CD4-positive, alpha-beta T cell treated with Interleukin-1 beta for 1 hour (primary cell): ENCODE measurements around the gene ZNF462.
"Not testable (repeated sequence)": the region's sequence is repeated elsewhere in the genome, so short reads cannot be mapped to it uniquely, and the experiment has no call there.

Experiments used
- DNase-seq, 2 donors: peaks; one replicate each; pipeline ENCODE4 v3.0.0-alpha.2; 2020 to 2022

The ZNF462 gene

DNA sequence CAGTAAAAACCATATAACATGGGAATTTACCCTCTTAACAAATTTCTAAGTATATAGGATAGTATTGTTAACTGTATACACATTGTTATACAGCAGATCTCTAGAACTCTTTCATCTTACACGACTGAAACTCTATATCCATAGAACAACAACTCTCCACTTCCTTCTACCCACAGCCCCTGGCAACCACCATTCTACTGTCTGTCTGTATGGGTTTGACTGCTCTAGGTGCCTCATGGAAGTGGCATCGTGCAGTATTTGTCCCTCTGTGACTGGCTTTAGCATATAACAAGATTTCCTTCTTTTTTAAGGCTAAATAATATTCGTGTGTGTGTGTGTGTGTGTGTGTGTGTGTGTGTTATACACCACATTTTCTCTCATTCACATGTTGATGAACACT, 100.7 kb downstream of the ZNF462 start:
- no peak for DNase-seq

DNA sequence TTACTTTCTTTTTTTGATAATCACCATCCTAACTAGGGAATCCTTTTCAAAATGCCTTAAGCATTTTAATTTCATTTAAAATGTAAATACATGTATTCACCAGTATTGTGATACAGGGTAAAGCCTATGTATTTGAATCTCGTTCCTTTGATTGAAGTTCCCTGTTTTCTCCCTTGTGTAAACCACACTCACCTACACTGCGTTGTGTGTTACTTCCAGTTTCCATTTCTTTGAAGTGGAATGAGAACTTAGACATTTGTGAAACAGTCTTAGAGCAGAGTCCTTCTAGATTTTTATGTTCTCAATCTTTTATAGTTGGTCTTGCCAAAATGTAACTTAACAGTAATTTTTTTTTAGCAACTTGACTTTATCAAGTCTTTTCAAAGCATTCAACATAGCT, 101.4 kb downstream of the ZNF462 start:
- DNase-seq, result peak in 1 of 2 donors; percentile 2

DNA sequence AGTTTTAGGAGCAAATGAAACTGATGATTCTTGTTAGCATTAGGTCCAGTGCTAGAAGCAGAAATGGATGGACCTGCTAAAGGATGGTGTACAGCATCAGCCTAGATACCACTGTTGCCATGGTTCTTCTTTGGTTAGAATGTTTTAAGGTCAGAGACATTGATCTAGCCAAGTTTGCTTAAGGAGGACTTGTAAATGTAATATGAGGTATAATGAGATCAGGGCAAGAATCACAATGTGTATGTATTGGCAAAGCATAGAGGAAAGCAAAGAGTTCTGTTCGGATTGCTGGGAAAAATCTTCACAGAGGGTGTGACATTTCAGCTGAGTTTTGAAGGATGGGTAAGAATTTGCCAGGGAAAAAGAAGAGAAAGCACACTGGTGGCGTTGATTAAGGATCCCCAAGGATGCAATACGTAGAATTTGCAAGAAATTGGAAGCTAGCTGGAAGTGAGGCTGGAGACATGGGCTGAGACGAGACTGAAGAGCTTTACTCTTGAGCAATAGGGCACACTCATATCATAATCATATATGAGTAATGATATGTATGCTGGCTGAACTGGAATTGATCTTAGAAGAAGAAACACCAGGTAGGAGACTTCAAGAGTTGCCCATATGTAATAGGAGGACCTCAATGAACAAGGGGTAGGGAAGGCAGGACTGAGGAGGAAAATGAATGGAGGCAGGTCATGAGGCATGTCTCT, 102.0 kb downstream of the ZNF462 start:
- no peak for DNase-seq

DNA sequence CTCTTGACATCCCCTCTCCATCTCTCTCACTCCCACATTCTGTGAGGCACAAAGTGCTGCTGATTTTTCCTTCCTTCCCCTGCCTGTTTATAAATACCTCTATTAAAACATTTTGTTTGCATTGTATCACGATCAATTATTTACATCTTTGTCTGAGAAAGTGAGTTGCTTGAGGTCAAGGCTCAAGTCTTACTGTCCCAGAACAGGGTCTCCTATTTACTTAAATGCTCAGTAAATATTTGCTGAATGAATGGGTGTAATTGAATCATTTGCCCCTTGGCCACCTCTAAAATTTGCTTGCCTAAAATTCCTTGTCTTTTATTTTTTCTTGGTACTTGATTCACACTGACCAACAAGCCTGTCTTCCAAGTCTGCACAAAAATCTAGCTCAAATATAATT, 103.5 kb downstream of the ZNF462 start:
- no peak for DNase-seq

DNA sequence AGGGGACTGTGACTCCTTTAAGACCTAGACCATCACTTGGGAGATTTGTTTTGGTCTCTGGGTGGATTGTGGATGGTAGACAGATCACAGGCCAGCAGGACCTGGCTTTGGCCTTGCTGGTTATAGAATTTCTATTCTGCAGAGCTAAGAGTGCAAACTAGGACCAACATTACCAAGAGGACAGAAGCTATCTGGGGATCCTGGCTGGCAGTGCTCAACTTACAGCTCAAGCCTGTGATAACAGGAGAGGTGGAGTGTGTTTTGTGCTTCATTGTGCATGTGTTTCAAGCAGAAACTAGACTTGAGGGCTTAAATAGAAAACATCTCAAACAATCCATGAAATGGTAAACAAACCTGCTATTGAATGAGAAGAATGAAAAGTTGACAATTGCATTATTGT, 106.7 kb downstream of the ZNF462 start:
- DNase-seq, result no peak

DNA sequence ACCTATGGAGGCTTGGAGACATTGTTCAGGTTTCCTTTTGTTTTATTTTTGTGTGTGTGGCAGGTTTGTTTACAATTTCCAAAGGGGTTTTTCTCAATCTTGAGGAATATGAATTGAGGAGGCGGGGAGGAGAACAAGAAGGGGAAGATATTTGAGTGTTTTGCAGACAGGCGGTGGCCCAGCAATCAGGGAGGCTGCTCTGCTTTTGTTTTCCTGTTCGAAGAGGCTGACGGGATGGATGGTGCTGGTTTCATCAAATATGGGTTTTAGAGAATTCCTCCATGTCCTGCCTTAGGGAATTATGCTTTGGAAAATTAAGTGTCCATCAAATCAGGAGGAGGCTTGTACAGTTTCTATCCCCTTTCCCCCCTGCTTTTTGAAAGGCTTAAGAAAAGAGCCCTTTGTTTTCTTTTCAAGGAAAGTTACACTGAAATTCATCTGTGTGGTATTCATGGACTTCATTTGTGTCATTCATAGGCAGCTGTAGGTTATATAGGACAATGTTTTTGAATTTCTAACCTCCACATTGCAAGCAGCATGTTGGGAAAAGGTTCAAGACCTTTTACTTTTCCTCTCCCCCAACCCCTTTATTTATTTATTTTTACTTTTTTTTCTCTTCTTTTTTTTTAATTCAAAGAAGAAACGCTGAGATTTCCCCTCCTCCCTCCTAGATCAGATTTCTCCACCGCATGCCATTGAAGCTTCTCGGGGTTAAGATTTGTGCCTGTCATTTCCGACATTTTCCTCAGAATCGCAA, 107.4 kb downstream of the ZNF462 start:
- DNase-seq, result no peak

DNA sequence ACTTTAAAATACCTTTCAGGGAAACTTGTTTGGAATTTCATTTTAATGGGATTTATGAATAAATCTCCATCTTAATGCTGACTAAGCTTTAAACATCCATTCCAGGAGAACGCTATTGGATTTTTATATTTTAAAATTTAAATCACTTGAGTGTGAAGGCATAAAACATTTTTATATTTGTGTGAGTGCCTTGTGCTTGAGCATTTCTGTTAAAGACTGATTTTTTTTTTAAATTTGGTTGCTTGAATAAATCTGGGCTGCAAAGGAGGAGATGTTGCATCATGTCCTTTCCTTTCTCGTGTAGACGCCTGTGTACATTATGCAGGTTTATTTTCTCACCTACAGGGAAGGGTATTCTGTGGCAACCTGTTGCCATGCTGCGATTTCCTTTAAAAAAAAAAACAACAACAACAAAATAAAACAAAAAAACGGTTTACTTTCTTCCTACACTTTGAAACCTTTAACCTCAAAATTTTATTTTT, 108.1 kb downstream of the ZNF462 start:
- no peak for DNase-seq

DNA sequence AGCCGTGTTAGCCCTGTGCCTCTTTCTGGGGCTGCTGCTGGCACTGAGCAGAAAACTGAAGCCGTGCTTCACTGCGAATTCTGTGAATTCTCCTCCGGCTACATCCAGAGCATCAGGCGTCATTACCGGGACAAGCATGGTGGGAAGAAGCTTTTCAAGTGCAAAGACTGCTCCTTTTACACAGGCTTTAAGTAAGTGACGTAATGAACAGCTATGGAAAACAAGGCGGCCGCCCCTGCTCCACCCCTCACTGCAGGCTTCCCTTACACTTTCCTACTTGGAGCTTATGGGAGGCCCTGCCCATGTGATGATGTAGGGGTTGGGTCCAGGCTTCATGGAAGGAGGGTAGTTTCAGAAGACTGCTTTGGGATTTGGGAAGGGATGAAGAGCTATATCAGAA, 109.1 kb downstream of the ZNF462 start:
- no peak for DNase-seq

DNA sequence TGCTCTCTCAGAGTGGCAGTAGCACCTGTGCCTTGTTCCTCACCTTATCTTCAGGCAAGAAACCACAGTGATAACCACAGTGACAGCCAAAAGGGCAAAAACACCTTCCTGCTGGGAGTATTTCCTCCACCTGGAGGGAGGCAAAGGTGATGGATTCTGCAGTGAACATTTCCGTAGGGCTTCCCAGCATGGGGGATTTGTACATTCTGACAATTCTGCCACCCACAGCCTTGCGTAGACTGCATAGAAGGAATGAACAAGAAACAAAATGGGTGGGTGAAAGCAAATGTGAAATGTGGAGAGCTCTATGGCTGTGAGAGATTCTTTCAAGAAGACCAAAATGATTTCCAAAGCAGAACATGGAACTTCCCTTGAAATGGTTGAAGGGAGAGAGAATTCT, 111.4 kb downstream of the ZNF462 start:
- no peak for DNase-seq

DNA sequence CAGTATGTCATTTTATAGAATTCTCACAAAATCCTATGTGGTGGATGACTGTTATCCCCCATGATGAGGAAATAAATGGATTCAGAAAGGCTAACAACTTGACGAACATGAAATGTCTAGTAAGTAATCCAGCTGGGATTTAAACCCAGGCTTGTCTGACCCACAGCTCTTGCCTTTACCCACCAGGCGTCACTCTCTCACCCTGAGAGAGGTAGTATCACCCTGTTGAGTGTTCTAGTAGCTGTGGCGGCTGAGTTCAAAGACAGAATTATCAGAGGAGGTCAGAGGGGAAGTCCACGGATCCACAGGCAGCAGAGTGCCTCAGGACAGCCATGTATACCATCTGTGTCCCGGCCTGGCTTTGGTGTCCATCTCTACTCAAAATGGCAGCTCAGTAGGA, 113.8 kb downstream of the ZNF462 start:
- no peak for DNase-seq

DNA sequence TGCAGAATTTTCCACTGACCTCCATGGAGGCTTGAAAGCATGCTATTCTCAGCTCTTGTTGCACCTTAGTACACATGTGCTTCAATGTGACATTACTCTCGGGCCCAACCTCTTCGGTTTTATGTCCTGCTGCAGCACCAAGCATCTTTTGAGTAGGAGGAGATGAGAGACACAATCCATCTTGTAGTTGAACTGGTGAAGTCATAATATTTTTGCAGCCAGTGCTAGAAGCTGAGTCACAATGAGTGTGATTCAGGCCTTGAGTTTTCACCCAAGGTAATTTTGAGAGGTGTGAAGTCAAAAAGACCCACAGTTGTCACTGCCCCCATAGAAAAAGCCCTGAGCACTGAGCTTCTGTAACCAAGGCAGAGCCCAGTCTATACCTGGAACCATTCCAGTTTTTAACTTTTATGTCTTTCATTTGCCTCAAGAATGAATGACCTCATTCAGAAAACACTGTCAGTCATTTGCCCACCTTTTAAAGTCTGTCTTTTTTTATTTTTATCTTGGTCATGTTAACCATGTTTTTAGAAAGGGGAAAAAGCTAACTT, 117.7 kb downstream of the ZNF462 start:
- DNase-seq, result no peak

DNA sequence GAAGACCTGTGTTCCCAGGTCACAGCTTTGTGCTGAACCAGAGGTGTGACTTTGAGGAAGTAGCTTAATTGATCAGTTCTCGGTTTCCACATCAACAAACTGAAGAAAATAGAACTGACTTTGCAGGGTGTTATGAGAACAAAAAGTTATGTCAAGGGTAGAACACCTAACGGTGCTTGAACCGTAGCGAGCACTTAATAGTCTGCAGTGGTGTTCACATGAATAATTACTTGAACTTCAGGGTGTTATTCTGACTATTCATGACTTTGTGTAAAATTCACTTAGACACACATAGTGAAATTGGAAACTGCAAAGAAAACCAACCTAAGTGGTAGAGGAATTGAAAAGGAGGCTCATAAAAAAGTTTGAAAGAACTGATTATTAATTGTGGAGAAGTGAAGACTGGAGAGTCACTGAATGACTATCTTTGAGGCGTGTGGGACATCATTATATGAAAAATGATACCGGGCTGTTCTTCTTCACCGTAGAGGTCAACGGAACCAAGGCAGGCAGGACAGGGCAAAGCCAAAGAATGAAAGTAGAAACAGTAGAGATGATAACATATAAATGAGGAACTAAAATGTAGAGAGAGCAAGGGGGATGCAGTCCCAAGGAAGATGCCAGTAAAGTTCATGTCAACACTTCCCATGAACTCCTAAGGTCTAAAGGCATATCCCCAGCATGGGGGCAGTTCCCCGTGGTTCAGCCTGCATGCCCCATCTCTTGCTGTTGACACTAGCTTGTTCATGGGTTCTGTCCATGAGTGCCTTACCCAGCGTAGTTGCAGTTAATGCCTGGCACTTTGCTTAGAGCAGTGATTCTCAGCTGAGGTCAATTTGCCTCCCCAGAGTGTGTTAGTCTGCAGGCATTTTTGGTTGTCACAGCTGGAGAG, 118.7 kb downstream of the ZNF462 start:
- DNase-seq, result no peak

DNA sequence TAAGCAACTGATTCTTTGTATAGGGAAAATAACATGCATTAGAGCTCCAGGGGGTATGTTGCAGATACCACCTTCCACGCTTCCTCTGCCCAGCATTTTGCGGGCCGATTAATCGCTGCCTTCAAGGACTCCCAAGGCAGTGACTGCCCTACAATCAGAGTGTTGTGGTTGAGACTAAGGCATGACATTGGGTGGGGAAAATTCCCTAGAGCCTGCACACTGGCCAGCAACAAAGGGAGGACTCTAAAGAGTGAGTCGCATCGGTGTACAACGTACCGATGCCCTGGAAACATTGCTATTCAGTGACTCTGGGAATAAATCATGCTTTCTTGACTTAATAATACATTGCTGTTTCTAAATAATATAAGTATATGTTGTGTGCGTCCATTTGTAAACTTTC, 119.7 kb downstream of the ZNF462 start:
- DNase-seq, result no peak

DNA sequence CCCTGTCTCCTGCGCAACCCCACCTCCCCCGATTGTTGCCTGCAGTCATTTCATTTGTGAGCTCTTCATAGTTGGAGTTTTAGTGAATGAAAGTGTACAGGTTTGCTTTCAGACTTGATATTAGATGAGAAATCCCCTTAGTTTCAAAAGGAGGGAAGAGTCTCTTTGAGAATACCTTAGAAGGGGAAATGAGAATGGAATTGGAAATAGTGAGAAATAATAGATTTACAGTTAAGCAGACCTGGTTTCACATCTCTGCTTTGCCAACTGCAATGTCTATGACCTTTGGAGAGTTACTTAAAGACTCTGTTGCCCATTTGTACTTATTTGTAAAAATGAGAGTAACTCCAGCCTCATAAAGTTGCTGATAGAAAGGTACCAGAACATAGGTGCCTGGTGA, 120.4 kb downstream of the ZNF462 start:
- no peak for DNase-seq

DNA sequence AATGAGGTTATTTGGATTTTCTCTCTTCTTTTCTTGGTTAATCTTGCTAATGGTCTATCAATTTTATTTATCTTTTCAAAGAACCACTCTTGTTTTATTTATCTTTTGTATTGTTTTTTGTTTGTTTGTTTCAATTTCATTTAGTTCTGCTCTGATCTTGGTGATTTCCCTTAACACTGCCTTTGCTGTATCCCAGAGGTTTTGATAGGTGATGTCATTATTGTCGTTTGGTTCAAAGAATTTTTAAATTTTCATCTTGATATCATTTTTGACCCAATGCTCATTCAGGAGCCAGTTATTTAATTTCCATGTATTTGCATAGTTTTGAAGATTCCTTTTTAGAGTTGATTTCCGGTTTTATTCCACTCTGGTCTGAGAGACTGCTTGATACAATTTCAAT, 126.9 kb downstream of the ZNF462 start:
- DNase-seq, result not testable (repeated sequence)

DNA sequence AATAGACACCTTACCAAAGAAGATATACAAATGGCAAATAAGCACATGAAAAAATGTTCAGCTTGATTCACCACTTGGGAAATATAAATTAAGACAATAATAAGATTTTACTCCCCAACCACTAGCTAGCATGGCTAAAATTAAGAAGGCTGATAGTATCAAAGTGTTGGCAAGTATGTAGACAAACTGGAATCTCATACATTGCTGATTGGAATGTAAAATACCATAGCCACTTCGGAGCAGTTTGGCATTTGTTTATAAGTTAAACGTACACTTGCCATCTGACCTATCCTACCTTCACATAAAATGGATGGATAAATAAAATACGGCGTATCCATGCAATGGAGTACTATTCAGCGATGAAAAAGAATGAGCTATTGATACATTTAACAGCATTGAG, 129.2 kb downstream of the ZNF462 start:
- no peak for DNase-seq

DNA sequence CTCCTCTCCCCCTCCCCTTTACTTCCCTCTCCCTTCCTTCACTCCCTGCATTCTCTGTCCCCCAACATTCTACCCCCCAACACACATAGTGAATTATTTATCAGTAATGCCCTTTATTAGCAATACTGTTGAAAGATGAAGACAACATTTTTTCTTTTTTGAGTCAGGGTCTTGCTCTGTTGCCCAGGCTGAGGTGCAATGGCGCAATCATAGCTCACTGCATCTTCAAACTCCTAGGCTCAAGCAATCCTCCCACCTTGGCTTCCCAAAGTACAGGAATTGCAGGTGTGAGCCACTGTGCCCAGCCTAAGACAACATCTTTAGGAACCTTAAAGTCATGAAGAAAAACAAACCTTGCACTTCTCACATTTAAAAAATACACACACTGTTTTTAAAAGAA, 130.6 kb downstream of the ZNF462 start:
- no peak for DNase-seq

DNA sequence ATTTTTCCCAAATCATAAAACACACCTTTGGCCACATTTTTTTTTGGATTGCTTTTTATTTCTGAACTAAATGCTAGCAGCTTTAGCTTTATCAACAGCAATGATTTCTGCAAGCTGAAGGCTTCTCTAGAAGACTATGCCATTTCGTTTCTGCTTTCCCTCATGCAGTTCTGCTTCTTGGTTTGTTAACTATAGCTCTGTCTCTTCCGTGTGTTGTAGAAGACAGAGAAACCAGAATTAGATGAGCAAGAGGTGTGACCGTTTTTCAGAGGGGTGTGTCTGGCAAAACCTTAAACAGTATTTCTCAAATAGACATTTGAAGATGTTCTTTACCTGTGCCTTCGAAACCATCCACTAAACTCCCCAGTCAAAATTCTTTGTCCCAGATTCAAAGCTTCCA, 131.5 kb downstream of the ZNF462 start:
- no peak for DNase-seq

DNA sequence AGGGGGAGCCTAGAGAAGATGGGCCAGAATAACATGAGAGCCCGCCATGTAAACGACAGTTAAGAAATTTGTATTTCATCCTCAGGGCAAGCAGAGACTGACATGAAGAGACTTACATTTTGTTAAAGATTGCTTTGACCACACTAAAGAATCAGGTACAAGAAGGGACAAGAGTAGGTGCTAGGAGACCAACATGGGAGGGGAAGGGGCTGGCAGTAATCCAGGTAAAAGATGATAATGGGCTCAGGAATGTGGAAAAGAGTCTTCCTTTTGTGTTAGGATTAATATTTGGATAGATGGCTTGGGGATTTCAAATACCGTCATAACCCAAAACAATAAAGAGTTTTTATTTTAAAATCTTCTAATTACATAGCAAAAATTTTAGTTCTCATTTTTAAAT, 137.3 kb downstream of the ZNF462 start:
- no peak for DNase-seq

DNA sequence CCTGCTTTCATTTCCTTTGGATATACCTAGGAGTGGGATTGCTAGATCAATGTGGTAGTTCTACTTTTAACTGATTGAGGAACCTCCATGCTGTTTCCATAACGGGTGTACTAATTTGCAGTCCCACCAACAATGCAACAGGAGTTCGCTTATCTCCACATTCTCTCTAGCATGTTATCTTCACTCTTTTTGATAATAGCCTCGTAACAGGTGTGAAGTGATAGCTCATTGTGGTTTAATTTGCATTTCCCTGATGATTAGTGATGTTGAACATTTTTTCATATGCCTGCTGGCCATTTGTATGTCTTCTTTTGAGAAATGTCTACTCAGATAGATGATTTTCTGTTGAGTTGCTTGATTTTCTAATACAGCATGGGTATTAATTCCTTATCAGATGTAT, 142.2 kb downstream of the ZNF462 start:
- no peak for DNase-seq

DNA sequence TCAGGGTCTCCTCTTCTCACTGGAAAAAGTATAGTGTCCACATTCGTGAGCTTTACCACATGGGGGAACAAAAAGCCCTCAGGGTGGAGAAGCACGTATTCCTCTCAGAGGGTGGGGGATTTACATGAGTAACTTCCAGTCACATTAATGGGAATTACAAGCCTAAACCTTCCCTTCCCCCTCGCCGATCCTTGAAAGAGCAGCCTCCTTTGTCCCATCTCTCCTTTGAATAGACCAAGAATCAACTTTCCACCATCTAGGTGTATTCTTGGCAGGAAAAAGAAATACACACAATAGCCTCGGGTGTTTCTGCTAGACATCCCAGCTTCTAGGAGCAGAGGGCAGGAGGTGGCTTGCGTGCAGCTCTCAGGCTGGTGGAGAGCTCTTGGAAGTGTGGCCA, 144.4 kb downstream of the ZNF462 start:
- DNase-seq, result no peak

DNA sequence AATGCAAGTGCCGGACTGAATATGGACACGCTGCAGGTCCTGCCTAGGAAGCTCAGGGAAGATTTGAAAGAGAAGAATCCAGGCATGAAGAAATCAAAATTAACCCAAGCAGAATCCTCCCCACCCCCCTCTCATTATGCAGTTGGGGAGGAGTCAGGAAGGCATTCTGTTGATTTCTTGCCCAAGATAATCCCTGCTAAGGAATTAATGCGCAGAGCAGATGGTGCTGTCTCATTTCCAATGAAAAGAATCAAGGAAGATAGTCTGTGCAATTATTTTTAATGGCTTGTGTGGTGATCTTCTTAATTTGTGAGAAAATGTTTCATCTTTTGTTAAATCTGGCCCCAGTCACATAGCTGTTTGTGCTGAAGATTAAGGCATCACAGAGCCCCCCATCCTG, 145.0 kb downstream of the ZNF462 start:
- no peak for DNase-seq

DNA sequence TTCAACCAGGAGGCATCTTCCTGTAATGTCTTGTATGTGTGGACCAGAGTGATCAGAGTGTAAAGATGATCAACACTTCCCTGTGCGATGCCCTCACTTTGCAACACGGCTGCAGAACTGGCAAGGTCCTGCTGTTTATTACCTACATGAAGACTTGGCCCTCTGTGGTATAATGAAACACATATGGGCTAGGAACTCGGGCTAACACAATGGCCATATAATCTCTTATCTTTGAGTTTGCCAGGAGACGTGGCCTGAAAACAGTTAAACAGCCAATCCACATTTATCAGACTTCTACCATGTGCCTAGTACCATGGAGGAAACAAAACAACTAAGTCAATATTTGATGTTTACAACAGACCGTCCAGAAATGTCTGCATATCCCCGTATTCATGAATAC, 145.5 kb downstream of the ZNF462 start:
- DNase-seq, result no peak
